ENCODE measurements around the gene TRAF3IP3. TPM values are rescaled to one million over a fixed set of nuclear protein-coding genes. Genes with fewer than 3 reads are reported as not detected.

The TRAF3IP3 gene
- total RNA-seq, 1 experiment from 2014 or later: 0.34 TPM

- no peak for TF ChIP-seq REST (IDR thresholded peaks at IDR 0.05; ENCODE audit: low read depth)
Measured at GRCh38 chr1:209708297-209708696, 47.6 kb upstream of the TRAF3IP3 start (continued).

- Histone ChIP-seq H4K20me1 (ENCODE audit: insufficient read depth) (no peaks in the 10 kb centered on the region), H3K27me3 (ENCODE audit: insufficient read depth, low read length) (peaks cover 12% of the 10 kb centered on the region; the same call in 1 of the 2 replicates), H3K36me3 (ENCODE audit: control insufficient read depth in 1 of 2, insufficient read depth in 2 of 2, low read length in 2 of 2) (no peaks in the 10 kb centered on the region), H3K4me1 (ENCODE audit: control insufficient read depth in 1 of 2, insufficient read depth in 2 of 2, low read length in 2 of 2) (no peaks in the 10 kb centered on the region), H3K9ac (ENCODE audit: low read length) (no peak overlapping the region), H3K79me2 (ENCODE audit: insufficient read depth, low read length) (no peaks in the 10 kb centered on the region), H3K4me2 (ENCODE audit: low read length) (no peak overlapping the region), H2AFZ (ENCODE audit: low read depth, low read length, poor library complexity, severe bottlenecking) (no peak overlapping the region), H3K27ac (ENCODE audit: low read depth, low read length) (no peak overlapping the region), H3K9me2 (ENCODE audit: insufficient read depth) (no peaks in the 10 kb centered on the region), H3K9me3 (ENCODE audit: control insufficient read depth in 1 of 2, insufficient read depth in 1 of 2, low read depth in 1 of 2, low read length in 2 of 2) (no peaks in the 10 kb centered on the region), H3K4me3 (replicated peaks in 1 of 2; ENCODE audit: low read depth in 1 of 2, low read length in 2 of 2) (no peak overlapping the region)
- intact Hi-C loops (cut with micrococcal nuclease): no loop called here
- ATAC-seq (no peak), DNase-seq (ENCODE audit: low read depth, low spot score) (no peak)
- BruUV-seq (replicated peaks): no TSS peak
- ChIA-PET POLR2A (no interaction called here), RAD21 (ENCODE audit: low non-redundant PET in 1 of 2, low total read pairs in 2 of 2, uncharacterized antibody in 2 of 2, unreplicated experiment in 2 of 2) (no interaction called here), CTCF (no interaction called here)
- TF ChIP-seq ELF1 (IDR thresholded peaks at IDR 0.05; ENCODE audit: borderline replicate concordance, low read depth) (no peak), FOSL1 (IDR thresholded peaks at IDR 0.05; ENCODE audit: low read depth) (no peak), EZH2 (IDR thresholded peaks at IDR 0.05) (no peak), CEBPB (IDR thresholded peaks at IDR 0.05; ENCODE audit: low read depth) (no peak), CTCF (IDR thresholded peaks at IDR 0.05 in 2 of 3, conservative IDR thresholded peaks at IDR 0.05 in 1 of 3; ENCODE audit: borderline replicate concordance in 1 of 3, insufficient read depth in 1 of 3, low read depth in 2 of 3, low read length in 2 of 3) (no peak), REST (IDR thresholded peaks at IDR 0.05; ENCODE audit: low read depth) (no peak), TCF7L2 (IDR thresholded peaks at IDR 0.05; ENCODE audit: borderline replicate concordance, extremely low read depth, insufficient read depth, insufficient read length) (no peak), POLR2A (IDR thresholded peaks at IDR 0.05; ENCODE audit: borderline replicate concordance, extremely low read depth, insufficient read depth, insufficient read length) (no peak), SP1 (IDR thresholded peaks at IDR 0.05; ENCODE audit: low read depth) (no peak), ZBTB33 (IDR thresholded peaks at IDR 0.05; ENCODE audit: extremely low read depth, insufficient replicate concordance, low read length) (no peak), ZFX (IDR thresholded peaks at IDR 0.05) (no peak), POLR2AphosphoS5 (IDR thresholded peaks at IDR 0.05; ENCODE audit: low read depth, low read length) (no peak), ZNF274 (IDR thresholded peaks at IDR 0.05; ENCODE audit: low read depth, low read length) (no peak), JUND (IDR thresholded peaks at IDR 0.05) (no peak)
Measured at GRCh38 chr1:209710093-209710492, 45.8 kb upstream of the TRAF3IP3 start.
